HG03097 (cell line): Measurements from ENCODE around the gene EXOC3L2.

Experiments used
- ATAC-seq: cut with Tn5 transposase; IDR thresholded peaks from one replicate; pipeline ENCODE4 v1.9.1; 2021; ENCODE audit not compliant: unreplicated experiment, low FRiP score

EXOC3L2 gene

DNA sequence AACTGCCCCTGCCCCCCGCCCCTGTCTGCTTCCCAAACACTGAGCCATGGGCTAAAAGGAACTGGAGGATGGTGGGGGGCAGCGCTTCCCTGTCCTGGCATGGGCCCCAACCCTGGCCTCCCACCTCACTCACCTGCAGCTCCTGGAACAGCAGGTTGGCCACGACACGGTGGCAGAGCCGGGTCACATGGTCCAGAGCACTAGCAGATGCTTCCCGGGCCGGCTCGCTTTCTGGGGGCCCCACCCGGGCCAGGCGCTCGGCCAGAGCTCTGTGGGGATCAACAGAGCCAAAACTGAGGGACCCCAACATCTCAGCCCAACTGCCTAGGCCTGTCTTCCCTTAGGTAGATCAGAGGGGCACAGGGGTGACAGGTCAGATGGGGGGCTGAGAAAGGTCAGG is 20.6 kb downstream of the EXOC3L2 start:
- no peak for ATAC-seq

DNA sequence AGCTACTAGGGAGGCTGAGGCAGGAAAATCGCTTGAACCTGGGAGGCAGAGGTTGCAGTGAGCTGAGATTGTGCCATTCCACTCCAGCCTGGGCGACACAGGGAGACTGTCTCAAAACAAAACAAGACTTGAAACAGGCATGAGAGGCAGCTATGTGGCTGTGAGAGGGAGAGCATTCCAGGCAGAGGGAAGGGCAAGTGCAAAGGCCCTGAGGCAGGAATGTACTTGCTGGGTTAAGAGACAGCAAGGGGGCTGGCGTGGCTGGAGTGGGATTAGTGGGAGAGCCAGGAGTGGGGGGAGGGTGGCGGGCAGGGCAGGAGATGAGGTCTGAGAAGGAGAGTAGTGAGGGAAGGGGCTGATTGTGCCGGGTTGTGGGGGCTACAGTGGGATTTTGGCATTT is 21.3 kb downstream of the EXOC3L2 start:
- no peak for ATAC-seq

DNA sequence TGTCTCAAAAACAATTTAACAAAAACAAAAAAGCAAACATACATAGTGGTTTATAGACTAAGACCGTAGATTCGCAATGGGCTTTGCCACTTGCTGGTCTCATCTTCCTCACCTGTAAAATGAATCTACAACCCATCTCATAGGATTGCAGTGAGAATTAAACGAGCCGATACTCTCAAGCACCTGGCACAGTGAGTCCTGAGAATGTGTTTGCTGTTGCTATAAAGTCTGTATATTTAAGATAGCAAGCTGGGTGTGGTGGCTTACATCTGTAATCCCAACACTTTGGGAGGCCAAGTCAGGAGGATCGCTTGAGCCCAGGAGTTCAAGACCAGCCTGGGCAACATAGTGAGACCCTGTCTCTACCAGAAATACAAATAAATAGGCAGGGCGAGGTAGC is 22.5 kb downstream of the EXOC3L2 start:
- ATAC-seq = no peak

DNA sequence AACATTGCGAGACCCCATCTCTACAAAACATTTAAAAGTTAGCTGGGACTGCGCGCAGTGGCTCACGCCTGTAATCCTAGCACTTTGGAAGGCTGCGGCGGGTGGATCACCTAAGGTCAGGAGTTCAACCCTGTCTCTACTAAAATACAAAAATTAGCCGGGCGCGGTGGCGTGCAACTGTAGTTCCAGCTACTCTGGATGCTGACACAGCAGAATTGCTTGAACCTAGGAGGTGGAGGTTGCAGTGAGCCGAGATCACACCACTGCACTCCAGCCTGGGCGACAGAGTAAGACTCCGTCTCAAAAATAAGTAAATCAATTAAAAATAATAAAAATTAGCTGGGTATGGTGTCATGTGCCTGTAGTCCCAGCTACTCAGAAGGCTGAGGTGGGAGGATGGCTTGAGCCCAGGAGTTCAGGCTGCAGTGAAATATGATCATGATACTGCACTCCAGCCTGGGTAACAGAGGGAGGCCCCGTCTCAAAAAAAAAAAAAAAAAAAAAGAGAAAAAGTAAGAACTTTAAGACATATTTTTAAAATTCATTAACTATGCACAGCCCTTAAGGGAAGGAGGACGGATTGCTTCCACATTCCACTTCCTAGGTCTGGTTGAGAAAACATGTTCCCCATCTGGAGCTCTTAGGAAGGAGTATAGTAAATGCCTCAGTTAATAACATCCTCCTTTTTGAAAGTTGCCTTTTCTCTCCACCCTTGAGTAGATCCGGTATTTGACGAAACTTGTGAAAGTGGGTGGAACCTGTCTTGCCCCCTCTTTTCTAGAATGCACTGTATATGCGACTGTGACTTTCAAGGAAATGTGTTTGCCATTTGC is 26.1 kb downstream of the EXOC3L2 start:
- ATAC-seq = no peak

- no peak for ATAC-seq
Measured at GRCh38 chr19:45218426-45218825, 26.8 kb downstream of the EXOC3L2 start.

GRCh38 chr19:45217957-45218334 is 27.3 kb downstream of the EXOC3L2 start:
- ATAC-seq = no peak

DNA sequence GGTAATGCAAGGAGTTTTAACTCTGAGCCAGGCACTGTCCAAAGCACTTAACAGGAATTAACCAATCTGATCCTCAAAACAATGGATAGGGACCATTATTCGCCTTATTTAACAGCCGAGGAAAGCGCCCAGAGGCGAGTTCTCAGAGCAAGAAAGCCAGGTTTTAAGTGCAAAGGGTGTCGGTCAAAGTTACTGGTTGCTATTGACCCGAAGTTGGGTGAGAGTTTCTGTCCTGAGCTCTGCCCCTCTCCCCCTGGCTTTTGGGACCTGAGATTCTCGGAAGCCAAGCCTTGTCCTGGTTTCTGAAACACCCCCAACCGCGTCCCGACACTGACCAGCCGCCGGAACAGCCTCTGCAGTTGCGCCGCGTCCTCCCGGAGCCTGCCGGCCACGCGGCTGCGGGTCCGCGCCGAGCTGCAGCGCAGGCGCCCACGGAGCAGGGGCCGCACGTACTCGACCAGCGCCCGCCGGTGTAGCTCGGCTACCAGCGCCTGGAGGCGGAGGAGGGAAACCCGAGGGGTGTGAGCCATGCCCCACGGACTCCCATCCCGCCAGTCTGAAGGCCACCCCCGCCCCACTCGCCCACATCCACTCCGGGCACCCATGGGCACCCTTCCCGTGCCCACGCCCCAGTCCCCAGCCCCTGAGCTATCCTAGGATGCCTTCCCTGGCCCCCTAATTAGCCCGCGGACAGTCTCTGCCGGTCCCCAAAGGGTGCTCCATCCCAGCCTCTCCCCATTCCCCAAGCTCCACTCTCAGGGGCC is 27.8 kb downstream of the EXOC3L2 start:
- ATAC-seq = no peak

DNA sequence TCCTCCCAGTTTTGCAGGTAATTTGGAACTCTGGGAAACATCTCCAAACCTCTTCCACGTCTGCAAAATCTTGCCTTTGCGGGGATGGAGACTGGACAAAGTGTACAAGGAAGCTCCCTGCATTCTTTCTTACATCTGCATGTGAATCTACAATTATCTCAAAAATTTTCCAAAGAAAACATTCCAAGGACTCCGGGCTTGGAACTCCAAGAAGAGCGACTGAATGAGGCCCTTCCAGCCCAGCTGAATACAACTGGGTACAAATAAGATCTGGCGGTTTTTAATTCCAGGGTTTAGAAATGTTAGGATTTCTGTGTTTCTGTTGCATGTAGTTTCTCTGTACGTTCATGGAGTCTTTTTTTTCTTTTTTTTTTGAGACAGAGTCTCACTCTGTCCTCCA is 28.5 kb downstream of the EXOC3L2 start:
- ATAC-seq = no peak

GRCh38 chr19:45215391-45216191 is 29.6 kb downstream of the EXOC3L2 start:
- ATAC-seq = no peak

DNA sequence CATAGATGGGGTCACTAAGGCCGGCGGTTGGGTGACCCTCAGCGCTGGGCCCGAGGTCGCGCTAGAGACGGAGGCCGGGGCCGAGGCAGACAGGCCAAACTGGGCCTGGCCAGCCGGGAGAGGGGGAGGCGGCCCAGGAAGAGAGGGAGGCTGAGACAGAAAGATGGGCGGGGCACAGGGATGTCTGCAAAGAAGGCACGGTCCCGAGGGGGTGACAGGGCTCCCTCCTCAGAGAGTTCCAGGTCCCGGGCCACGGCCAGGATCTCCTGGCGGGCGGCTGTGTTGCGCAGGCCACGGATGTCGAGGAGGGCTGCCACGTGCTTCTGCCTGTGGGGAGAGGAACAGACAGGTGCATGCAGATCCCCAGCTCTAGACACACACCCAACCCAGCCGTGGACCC is 32.2 kb downstream of the EXOC3L2 start:
- ATAC-seq = no peak

- ATAC-seq = no peak
Measured at GRCh38 chr19:45211751-45212381, 33.3 kb downstream of the EXOC3L2 start.

DNA sequence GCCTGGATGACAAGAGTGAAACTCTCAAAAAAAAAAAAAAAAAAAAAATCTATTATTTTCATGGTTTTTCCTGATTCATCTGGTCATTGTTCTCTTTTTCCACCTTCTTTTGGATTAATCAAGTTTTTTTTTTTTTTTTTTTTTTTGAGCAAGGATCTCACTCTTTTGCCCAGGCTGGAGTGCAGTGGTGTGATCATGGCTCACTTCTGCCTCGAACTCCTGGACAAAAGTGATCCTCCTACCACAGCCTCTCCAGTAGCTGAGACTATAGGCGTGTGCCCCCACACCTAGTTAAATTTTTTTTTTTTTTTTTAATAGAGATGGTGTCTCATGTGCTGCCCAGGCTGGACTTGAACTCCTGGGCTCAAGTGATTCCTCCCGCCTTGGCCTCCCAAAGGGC is 38.9 kb downstream of the EXOC3L2 start:
- no peak for ATAC-seq

GRCh38 chr19:45205810-45206209 is 39.4 kb downstream of the EXOC3L2 start:
- no peak for ATAC-seq

DNA sequence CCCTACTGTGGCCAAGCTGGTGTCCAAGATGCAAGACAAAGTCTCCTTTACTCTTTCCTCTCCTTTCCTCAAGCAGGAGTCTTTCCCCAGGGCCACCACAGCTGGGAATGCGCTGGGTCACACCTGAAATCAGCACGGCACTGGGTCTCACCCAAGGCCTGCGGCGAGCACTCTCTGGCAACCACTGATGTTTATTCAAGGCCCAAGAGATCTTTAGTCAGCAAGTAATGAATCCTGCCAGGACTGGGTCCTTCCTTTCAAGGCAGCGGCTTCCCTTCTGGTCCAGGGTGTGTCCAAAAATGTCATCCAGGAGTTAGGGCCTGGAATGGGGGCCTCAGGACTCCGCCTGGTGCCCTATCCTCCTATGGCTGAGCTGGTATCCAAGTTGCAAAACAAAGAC is 42.6 kb downstream of the EXOC3L2 start:
- ATAC-seq = no peak

DNA sequence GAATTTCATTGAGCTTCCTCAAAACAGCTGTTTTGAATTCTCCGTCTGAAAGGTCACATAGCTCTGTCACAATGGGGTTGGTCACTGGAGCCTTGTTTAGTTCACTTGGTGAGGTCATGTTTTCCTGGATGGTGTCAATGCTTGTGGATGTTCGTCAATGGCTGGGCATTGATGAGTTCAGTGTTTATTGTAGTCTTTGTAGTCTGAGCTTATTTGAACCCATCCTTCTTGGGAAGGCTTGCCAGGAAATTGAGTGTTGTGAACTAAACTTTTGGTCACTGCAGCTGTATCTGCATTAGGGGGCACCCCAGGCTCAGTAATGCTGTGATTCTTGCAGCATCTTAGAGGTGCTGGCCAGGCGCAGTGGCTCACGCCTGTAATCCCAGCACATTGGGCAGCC is 44.6 kb downstream of the EXOC3L2 start:
- no peak for ATAC-seq

DNA sequence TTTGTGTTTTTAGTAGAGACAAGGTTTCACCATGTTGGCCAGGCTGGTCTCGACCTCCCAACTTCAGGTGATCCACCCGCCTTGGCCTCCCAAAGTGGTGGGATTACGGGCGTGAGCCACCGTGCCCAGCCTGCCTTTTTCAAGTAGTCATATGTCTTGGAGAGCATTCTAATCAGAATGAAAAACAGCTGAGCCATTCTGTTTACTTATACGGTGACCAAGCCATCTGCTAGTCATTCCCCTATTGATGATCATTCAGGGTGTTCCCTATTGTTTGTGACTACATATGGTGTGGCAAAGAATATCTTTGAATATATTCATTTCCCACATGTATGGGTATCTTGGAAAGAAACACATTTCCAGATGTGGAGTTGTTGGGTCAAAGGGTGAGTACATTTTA is 49.4 kb downstream of the EXOC3L2 start:
- ATAC-seq = no peak

- ATAC-seq = no peak
Measured at GRCh38 chr19:45191375-45191774, 53.8 kb downstream of the EXOC3L2 start.

DNA sequence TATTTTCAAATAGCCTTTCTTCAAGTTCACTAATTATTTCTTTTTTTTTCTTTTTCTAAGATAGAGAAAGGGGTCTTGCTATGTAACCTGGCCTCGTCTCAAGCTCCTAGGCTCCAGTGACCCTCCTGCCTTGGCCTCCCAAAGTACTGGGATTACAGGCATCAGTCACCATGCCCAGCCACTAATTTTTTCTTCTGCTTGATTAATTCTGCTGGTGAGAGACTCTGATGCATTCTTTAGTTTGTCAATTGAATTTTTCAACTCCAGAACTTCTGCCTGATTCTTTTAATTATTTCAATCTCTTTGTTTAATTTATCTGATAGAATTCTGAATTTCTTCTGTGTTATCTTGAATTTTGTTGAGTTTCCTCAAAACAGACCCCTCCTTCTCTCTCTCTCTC is 55.2 kb downstream of the EXOC3L2 start:
- no peak for ATAC-seq

DNA sequence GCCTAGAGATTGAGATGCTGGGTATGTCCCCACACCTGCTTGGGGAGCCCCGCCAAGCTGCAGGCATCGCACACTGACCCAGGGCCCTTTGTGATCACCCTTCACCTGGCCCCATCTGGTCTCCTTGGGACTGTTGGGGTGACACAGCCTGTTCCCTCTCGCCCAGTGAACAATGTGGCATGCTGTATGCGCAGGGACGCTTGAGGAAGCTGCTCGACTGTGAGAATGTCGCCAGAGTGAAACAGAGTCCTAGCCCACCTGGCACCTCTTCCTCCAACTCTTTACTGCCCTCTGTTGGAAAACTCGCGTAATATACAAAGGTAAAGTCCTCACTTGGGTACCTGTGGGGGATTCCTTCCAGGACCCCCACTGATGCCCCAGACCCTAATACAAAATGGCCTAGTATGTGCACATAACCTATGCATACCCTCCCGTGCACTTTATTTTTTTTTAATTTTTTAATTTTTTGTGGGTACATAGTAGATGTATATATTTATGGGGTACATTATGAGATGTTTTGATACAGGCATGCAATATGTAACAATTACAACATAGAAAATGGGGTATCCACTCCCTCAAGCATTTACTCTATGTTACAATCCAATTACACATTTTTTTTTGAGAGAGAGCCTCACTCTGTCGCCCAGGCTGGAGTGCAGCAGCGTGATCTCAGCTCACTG is 57.6 kb downstream of the EXOC3L2 start:
- no peak for ATAC-seq
